ENCODE data around the gene TECPR1. TPM values are rescaled to one million over a fixed set of nuclear protein-coding genes. Genes with fewer than 3 reads are reported as not detected.

Gene TECPR1
- polyA plus RNA-seq, 2 of the 4 experiments (the other 2 are of a cell fraction): 2.5 to 11.1 TPM

DNA sequence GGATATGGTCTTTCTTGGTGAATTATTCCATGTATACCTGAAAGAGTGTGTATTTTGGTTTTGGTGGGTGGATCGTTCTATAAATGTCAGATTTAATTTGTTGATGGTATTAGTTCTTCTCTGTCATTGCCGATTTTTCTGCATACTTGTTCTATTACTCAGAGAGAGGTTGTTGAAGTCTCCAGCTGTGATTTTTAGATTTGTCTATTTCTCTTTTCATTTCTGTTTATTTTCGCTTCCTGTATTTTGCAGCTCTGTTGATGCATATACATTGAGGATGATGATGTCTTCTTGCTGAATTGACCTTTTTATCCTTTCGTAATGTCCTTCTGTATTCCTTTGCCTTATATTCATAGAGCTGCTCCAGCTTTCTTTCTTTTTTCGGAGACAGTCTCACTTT, 52.9 kb downstream of the TECPR1 start:
- DNase-seq (ENCODE audit: low read depth in 1 of 2, low spot score in 1 of 2): no peak
- 78% methylated on average over 5 of the region's 5 CpGs for WGBS (ENCODE audit: missing lambda C conversion rate)
- TF ChIP-seq KDM5A (IDR thresholded peaks at IDR 0.05): no peak
- no peak for TF ChIP-seq BHLHE40 (IDR thresholded peaks at IDR 0.05; ENCODE audit: low read depth, low read length)
- TF ChIP-seq HEYL (CRISPR knock-in tag; IDR thresholded peaks at IDR 0.05): no peak
- no peak for TF ChIP-seq ESRRA (IDR thresholded peaks at IDR 0.05; ENCODE audit: borderline replicate concordance, low read length)
- TF ChIP-seq, protein P1, sequence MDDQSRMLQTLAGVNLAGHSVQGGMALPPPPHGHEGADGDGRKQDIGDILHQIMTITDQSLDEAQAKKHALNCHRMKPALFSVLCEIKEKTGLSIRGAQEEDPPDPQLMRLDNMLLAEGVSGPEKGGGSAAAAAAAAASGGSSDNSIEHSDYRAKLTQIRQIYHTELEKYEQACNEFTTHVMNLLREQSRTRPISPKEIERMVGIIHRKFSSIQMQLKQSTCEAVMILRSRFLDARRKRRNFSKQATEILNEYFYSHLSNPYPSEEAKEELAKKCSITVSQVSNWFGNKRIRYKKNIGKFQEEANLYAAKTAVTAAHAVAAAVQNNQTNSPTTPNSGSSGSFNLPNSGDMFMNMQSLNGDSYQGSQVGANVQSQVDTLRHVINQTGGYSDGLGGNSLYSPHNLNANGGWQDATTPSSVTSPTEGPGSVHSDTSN (IDR thresholded peaks at IDR 0.05): no peak
- TF ChIP-seq, protein P2, sequence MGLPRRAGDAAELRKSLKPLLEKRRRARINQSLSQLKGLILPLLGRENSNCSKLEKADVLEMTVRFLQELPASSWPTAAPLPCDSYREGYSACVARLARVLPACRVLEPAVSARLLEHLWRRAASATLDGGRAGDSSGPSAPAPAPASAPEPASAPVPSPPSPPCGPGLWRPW (IDR thresholded peaks at IDR 0.05): no peak
- ATAC-seq: no peak
- no peaks in the 10 kb centered on the region for H3K4me1 ChIP-seq
- FAIRE-seq: no peak
- ChIA-PET CTCF (interaction anchor here (1.4 kb wide), 1 partner anchor 177 kb away, joined by 6 read pairs; no protein-coding TSS in a partner anchor), POLR2A (no interaction called here)
- H3K9me3 ChIP-seq: peaks cover 3% of the 10 kb centered on the region; the same call in 1 of the 3 replicates
- no peak overlapping the region for H3K4me3 ChIP-seq
- no peak overlapping the region for H3K27ac ChIP-seq
- H3K4me2 ChIP-seq: no peak overlapping the region

DNA sequence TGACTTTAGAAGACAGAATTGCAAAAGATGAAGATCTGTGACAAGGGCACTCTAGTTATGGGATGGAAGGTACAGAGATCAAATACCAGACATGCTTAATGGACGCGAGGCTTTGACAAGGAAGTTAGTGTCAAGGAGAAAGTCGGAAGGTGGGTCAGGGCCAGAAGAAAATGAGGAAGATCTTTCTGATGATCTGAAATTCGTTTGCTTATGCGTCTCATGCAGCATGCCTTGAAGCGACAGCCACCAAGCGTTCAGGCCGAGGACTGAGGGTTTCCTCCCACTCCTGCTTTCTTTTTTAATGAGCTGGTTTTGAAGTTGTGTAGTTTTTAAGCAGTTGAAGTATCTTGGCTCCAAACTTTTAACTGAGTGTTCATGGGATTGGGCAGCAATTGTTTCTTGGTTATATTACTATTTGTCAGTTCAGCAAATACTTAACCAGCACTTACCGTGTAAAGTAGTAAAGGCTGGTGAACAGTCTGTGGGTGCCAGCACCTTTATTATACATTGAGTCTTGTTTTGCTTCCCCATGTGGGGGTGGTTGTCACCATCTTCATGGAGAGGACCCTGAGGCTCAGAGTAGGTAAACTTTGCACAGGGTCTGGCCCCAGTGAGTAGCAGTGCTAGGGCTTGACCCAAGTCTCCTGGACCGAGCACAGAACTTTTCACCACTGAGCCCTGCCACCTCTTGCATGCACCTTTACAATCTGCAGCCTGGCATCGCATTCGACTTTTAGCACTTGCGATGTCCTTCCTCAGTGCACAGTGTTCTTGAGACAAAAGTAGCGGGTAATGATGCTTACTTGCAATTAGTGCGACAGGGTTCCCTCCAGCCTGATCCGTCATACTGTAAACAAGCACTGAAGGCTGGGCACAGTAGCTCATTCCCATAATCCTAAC, 55.1 kb downstream of the TECPR1 start:
- WGBS (ENCODE audit: missing lambda C conversion rate): 81% methylated on average over 16 of the region's 16 CpGs
- ATAC-seq (peak in 1 of 2 experiments; percentile 27; a peak in 1 of 6 replicates), FAIRE-seq (no peak), DNase-seq (ENCODE audit: low read depth in 1 of 2, low spot score in 1 of 2) (no peak)
- peak; percentile 44 for TF ChIP-seq MAFK (IDR thresholded peaks at IDR 0.05; ENCODE audit: partially characterized antibody)
- TF ChIP-seq PHF8 (IDR thresholded peaks at IDR 0.05; ENCODE audit: borderline replicate concordance, low read depth): no peak
- TF ChIP-seq, protein P3, sequence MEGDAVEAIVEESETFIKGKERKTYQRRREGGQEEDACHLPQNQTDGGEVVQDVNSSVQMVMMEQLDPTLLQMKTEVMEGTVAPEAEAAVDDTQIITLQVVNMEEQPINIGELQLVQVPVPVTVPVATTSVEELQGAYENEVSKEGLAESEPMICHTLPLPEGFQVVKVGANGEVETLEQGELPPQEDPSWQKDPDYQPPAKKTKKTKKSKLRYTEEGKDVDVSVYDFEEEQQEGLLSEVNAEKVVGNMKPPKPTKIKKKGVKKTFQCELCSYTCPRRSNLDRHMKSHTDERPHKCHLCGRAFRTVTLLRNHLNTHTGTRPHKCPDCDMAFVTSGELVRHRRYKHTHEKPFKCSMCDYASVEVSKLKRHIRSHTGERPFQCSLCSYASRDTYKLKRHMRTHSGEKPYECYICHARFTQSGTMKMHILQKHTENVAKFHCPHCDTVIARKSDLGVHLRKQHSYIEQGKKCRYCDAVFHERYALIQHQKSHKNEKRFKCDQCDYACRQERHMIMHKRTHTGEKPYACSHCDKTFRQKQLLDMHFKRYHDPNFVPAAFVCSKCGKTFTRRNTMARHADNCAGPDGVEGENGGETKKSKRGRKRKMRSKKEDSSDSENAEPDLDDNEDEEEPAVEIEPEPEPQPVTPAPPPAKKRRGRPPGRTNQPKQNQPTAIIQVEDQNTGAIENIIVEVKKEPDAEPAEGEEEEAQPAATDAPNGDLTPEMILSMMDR (IDR thresholded peaks at IDR 0.05): no peak
- CTCF ChIA-PET: no interaction called here
- H3K27ac ChIP-seq: no peak overlapping the region
- POLR2A ChIA-PET: interaction anchor here (0.5 kb wide), 1 partner anchor 83 kb away, joined by 3 read pairs; no protein-coding TSS in a partner anchor
- H3K4me3 ChIP-seq: no peak overlapping the region
- no peak overlapping the region for H3K4me2 ChIP-seq
- peaks cover 3% of the 10 kb centered on the region; the same call in 1 of the 3 replicates for H3K9me3 ChIP-seq
- no peaks in the 10 kb centered on the region for H3K4me1 ChIP-seq

DNA sequence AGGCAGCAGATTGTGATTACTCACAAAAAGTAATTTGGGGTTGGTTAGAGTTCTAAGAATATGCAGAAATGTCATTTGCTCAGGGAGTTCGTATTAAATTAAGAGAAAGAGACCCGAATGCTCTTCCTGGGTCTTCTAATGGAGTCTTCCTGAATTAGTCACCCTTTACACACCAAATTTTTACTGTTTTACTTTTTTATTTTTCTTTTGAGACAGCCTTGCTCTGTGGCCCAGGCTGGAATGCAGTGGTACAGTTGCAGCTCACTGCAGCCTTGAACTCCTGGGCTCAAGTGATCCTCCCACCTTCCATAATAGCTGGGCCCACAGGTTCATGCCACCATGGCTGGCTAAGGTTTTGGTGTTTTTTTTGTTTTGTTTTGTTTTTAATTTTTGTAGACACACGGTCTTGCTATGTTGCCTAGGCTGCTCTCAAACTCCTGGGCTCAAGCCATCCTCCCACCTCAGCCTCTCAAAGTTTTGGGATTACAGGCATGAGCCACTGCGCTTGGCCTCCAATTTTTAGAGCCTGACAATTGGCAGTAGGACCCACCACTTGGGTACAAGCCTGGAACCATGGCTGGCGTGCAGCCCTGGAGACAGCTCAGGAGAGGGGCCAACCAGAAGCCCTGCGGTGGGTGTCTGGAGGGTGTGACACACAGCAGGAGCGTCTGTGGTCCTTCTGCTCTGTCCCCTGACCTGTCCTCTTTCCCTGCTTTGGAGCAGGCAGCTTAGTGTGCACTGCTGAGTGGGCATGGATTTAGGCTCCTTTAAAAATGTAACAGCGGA, 57.2 kb downstream of the TECPR1 start:
- Histone ChIP-seq H3K4me2 (no peak overlapping the region), H3K4me3 (no peak overlapping the region), H3K9me3 (peaks cover 3% of the 10 kb centered on the region; the same call in 1 of the 3 replicates), H3K4me1 (no peaks in the 10 kb centered on the region), H3K27ac (no peak overlapping the region)
- ATAC-seq (no peak), FAIRE-seq (no peak), DNase-seq (ENCODE audit: low read depth in 1 of 2, low spot score in 1 of 2) (no peak)
- TF ChIP-seq PHF8 (IDR thresholded peaks at IDR 0.05; ENCODE audit: borderline replicate concordance, low read depth): no peak
- no peak for TF ChIP-seq JUNB (IDR thresholded peaks at IDR 0.05)
- no peak for TF ChIP-seq NPAS2 (CRISPR knock-in tag; IDR thresholded peaks at IDR 0.05; ENCODE audit: borderline replicate concordance)
- TF ChIP-seq HOXA7 (CRISPR knock-in tag; IDR thresholded peaks at IDR 0.05): no peak
- TF ChIP-seq CHD2 (IDR thresholded peaks at IDR 0.05; ENCODE audit: low read length, partially characterized antibody): no peak
- TF ChIP-seq ZSCAN20 (CRISPR knock-in tag; IDR thresholded peaks at IDR 0.05): no peak
- TF ChIP-seq, protein P2 (IDR thresholded peaks at IDR 0.05): no peak
- CTCF ChIA-PET: interaction anchor here (0.9 to 1.3 kb wide), 2 partner anchors 28 to 173 kb away, joined by 4 read pairs; no protein-coding TSS in a partner anchor
- WGBS (ENCODE audit: missing lambda C conversion rate): 96% methylated on average over 8 of the region's 8 CpGs
- POLR2A ChIA-PET: no interaction called here
